KBM-7 (cell line): Measurements from ENCODE around the gene JOSD1.

Experiments
- DNase-seq: peaks from one replicate; pipeline ENCODE4 v3.0.0-alpha.2; 2015
- in situ Hi-C: fragments of 300-500 bp; cut with MboI; formaldehyde crosslinking; loops from 2 replicates; pipeline ENCODE4 v1.14.3; 2020; ENCODE audit warnings: low sequenced_read_pairs, low pct_unique_long_range_greater_than_20kb, mixed read lengths

Gene JOSD1

DNA sequence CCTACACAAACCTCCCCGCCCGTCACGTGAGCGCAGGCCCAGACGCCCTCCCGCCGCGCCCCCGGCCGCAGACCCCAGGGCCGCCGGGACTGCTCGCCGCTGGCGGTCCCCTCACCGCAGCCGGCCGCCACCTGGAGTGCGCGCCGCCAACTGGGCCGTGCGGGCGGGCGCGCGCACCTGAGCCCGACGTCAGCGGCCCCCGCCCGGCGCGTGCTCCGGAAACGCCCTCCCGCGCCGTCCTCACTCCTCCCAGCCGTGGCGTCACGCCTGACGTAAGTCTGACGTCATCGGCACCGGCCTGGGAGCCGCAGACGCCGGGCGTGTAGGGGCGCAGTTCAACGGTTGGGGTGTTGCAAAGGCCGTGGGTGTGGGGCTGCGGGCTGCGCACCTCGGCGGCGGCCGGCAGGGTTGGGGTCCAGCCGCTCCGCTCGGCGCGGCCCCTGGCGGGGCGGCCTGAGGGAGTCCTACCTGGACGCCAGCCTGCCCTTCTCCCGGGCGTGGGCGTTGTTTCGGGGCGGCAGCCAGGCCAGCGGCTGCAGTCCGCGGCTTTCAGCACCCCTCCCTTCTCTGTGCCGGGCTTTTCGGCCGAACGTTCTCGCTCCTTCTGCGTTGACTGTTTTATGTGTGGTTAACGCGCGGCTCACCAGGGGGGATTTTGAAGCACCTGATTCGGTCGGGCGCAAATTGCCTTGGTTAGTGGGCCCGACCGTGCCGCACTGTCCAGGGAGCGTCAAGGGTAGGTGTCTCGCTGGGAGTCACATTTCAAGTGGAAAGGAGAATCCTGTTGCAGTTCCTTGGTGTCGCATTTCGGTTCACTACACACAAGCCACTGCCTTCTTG, at the start of gene JOSD1:
Gene JOSD1 (minus strand): TSS at position 155 of the 840 bp plus-strand sequence. CDS start 956 bp downstream, outside the sequence.
- peak; percentile 93 for DNase-seq
- in situ Hi-C loops = no loop called here

- no peak for DNase-seq
- in situ Hi-C loops = no loop called here
Observed at GRCh38 chr22:38750104-38750503, 49.4 kb upstream of the JOSD1 start.

- in situ Hi-C loops = no loop called here
- no peak for DNase-seq
Observed at GRCh38 chr22:38748487-38749136, 47.9 kb upstream of the JOSD1 start.

DNA sequence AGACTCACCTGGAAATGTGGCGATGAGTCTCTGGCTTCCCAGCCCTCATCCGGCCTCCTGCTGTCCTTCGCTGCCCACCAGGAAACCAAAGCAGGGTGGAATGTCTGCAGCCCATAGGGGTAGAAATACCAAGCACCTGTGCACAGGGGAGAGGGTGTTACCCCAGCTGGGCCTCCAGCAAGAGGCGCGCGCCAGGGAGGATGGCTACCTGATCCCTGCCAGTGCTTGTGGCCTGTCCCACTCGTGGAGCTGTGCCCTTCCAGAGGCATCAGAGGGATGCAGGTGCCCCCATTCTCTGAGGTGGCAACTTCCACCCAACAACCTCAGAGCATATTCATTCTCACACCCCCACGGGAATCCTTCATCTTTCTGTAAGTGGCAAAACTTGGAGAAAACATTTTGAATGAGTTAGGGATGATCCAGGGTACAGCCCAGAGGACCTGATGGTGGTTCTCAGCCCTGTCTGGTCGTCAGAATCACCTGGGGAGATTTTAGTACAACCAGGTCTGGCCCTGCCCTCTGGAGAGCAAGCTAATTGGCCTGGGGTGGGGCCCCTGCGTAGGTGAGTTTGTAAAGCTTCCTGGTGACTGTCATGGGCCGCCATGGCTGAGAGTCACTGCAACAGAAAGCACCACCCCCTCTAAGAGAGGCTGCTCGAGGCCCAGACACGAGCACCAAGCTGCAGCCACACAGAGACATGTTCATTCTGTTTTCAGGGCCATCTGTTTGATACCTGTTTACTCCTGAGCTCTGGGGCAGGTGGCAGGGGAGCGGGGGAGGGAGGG, 45.1 kb upstream of the JOSD1 start:
- no peak for DNase-seq
- in situ Hi-C loops = no loop called here

DNA sequence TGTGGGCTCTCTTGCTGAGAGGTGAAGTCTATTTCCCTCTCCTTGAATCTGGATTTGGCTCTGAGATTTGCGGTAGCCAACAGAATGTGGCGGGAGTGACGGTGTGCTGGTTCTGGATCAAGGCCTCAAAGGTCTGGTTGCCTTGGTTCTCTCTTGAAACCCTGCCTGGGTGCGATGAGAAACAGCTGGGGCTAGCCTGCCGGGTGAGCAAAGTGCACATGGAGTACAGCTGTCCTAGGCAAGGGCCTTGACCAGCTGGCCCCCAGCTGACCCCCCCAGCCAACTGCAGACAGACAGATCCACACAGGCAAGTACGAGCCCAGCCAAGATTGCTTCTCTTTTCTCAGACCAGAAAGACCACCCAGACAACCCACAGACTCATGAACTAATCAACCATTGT, 44.2 kb upstream of the JOSD1 start:
- DNase-seq = no peak
- in situ Hi-C loops = no loop called here

DNA sequence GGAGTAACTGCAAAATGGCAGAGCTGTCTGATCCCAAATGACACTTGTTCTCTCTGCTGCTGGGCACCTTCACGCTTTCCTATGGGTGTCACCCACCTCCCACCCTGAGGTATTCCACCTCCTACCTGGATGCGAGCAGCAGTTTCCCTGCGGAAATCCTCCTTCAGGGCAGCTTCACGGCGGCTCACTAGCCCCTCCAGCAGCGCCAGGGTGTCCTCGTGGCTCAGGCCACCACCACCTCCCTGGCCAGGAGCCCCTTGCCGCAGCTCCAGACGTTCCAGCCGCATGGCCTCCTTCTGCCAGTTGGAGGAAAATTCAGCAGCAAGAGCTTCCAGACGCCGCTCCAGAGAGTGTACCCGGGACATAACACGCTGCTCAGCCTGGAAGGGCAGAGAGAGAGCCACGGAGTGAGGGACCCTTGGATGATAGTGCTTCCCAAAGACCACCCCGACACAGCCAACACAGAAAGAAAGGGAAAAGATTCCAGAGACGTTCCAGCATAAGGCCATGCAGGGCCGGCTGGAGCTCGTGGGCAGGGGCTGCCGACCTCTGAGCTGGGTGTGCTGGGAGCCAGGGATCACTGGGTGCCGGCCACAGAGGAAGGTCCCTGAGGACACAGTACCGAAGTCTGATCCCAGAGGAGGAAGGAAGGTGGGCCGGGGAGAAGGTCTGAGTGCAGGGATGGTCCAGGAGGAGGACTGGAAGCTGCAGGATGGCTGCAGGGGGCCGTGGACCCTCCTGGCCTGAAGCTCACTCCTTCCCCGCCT, 41.6 kb upstream of the JOSD1 start:
- DNase-seq = no peak
- in situ Hi-C loops = no loop called here

GRCh38 chr22:38741576-38741975, 40.8 kb upstream of the JOSD1 start:
- in situ Hi-C loops = no loop called here
- no peak for DNase-seq

GRCh38 chr22:38741166-38741565, 40.4 kb upstream of the JOSD1 start:
- no peak for DNase-seq

GRCh38 chr22:38740754-38741153, 40.0 kb upstream of the JOSD1 start:
- in situ Hi-C loops = no loop called here
- DNase-seq = no peak

More at GRCh38 chr22:38741166-38741565, 40.4 kb upstream of the JOSD1 start:
- in situ Hi-C loops = no loop called here

- in situ Hi-C loops = no loop called here
- no peak for DNase-seq
Observed at GRCh38 chr22:38740116-38740723, 39.5 kb upstream of the JOSD1 start.

GRCh38 chr22:38739300-38740055, 38.7 kb upstream of the JOSD1 start:
- in situ Hi-C loops = no loop called here
- DNase-seq = no peak

GRCh38 chr22:38738475-38739070, 37.8 kb upstream of the JOSD1 start:
- DNase-seq = no peak
- in situ Hi-C loops = no loop called here

DNA sequence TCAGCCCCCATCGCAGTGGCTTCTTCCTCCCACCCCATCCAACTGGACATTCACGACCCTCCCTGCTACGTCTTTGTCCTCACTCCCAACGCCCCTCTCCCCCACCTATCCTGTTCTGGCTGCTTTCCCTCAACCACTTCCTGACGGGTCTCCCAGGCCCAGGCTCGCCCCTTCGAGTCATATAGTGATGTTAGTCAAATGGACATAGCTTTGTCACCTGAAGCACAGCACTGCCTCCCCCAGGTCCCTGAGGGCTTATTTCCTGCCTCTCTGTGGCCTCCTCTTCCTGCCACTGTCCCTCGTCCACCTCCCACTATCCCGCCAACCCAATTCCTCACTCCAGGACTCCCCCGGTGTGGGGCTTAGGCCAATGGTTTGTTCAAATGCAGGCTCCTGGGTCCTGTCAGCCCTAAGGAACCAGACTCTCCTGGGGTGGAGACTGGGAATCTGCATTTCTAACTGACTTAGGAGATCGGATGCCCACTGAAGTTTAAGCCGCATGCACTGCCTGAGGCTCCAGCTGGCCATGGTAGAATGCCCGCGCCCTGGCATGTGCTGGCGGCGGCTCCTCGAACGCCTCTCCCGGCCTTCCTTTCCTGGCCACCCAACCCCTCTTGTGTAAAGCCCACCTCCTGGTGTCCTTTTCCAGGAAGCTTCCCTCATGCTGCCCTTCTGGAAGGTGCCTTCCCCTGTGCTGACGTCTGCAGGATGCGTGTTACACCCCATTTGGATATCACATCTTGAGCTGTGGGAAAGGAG, 36.7 kb upstream of the JOSD1 start:
- no peak for DNase-seq
- in situ Hi-C loops = no loop called here

- in situ Hi-C loops = no loop called here
- DNase-seq = no peak
Observed at GRCh38 chr22:38736257-38736570, 35.5 kb upstream of the JOSD1 start.

DNA sequence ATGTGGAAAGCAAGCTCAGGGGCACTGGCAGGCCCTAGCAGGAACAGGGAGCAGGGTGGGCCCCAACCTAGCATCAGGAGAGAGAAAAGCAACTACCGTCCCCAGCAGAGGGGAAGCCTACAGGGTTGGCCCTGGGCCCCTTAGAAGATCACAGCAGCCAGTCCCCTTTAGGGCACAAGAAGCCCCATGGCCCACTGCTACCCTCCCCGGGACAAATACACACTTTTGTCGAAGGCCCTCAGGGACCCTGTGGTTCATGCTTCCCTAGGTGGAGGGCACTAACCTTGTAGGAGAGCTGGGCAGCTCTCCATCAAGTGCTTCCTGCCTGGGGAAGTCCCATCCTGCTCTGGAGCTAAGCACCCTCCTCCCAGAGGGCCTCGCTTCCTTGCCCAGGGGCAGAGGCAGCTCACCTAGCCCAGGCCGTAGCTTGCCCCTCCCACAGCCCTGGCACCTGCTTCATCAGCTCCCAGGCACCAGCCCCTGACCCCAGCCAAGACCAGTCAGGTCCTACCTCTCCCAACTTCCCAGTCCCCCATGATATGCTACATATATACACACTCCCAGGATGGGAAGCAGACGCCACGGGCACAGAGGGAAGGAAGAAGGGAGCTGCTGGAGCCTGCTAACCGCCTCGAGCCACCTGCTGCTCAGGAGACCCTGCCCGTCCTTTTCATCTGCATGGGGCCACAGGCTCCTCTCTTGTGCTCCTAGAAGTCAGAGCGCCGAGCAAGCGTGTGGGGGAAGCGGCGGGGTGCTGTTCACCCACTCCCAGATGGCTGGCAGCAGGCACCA, 34.9 kb upstream of the JOSD1 start:
- no peak for DNase-seq
- in situ Hi-C loops = no loop called here

DNA sequence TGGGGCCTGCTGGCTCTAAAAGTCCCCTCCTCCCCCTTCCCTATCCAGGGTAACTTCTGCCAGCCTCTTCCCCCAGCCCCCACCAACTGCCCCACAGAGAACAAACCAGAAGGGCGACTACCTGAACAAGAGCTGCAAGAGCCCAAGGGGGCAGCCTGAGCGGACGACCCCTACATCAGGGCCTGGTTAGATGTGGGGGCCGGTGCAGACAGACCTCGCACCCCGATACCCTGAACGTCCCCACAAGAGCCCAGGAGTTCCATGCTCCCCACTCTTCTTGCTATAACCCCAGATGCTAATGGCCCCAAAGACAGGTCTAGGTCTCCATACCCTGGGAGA, 34.4 kb upstream of the JOSD1 start:
- in situ Hi-C loops = no loop called here
- no peak for DNase-seq
